ENCODE results near the gene SLC38A3.
A peak's percentile ranks its signal among the peaks of the same experiment; 100 is the strongest.

The SLC38A3 gene

GRCh38 chr3:50267280-50267913, 62.3 kb downstream of the SLC38A3 start:
- DNase-seq (ENCODE audit: low spot score): no peak
- ChIA-PET POLR2A (ENCODE audit: low non-redundant PET) (no interaction called here), CTCF (interaction anchor here (1.0 kb wide), 1 partner anchor 41 kb away, joined by 4 read pairs; no protein-coding TSS in a partner anchor)
- TF ChIP-seq CTCF (conservative IDR thresholded peaks at IDR 0.05; ENCODE audit: low read depth): no peak
- H3K27ac ChIP-seq: peak overlapping the region; percentile 100

- H3K27ac ChIP-seq: peak overlapping the region; percentile 100
- CTCF ChIA-PET: no interaction called here
- POLR2A ChIA-PET (ENCODE audit: low non-redundant PET): no interaction called here
Measured at GRCh38 chr3:50268276-50268675, 63.2 kb downstream of the SLC38A3 start.

GRCh38 chr3:50268703-50269451, 63.8 kb downstream of the SLC38A3 start, which contains the start of gene SEMA3B:
SEMA3B (plus strand) TSS chr3:50269147; CDS start chr3:50269241, 94 bp downstream.
- no peak for TF ChIP-seq CTCF (conservative IDR thresholded peaks at IDR 0.05; ENCODE audit: low read depth)
- POLR2A ChIA-PET (ENCODE audit: low non-redundant PET): no interaction called here
- peak within 1 kb of the TSS; percentile 100 for H3K27ac ChIP-seq
- DNase-seq (ENCODE audit: low spot score): peak; percentile 84
- CTCF ChIA-PET: interaction anchor here (0.7 kb wide), 1 partner anchor 23 kb away, joined by 3 read pairs; no protein-coding TSS in a partner anchor

More at GRCh38 chr3:50268276-50268675, 63.2 kb downstream of the SLC38A3 start:
- DNase-seq (ENCODE audit: low spot score): no peak
- no peak for TF ChIP-seq CTCF (conservative IDR thresholded peaks at IDR 0.05; ENCODE audit: low read depth)

GRCh38 chr3:50269460-50269859, 64.4 kb downstream of the SLC38A3 start:
- H3K27ac ChIP-seq: peak overlapping the region; percentile 100
- ChIA-PET CTCF (interaction anchor here (0.7 to 1.4 kb wide), 2 partner anchors 9 to 23 kb away, joined by 3 to 4 read pairs; no protein-coding TSS in a partner anchor), POLR2A (ENCODE audit: low non-redundant PET) (interaction anchor here (0.6 kb wide), 1 partner anchor 76 kb away, joined by 3 read pairs; no protein-coding TSS in a partner anchor)
- no peak for DNase-seq (ENCODE audit: low spot score)
- TF ChIP-seq CTCF (conservative IDR thresholded peaks at IDR 0.05; ENCODE audit: low read depth): no peak

GRCh38 chr3:50269977-50270413, 64.9 kb downstream of the SLC38A3 start:
- no peak for TF ChIP-seq CTCF (conservative IDR thresholded peaks at IDR 0.05; ENCODE audit: low read depth)
- ChIA-PET CTCF (interaction anchor here (1.4 kb wide), 1 partner anchor 10 kb away, joined by 4 read pairs; no protein-coding TSS in a partner anchor), POLR2A (ENCODE audit: low non-redundant PET) (interaction anchor here (0.6 kb wide), 1 partner anchor 76 kb away, joined by 3 read pairs; no protein-coding TSS in a partner anchor)
- H3K27ac ChIP-seq: peak overlapping the region; percentile 100
- DNase-seq (ENCODE audit: low spot score): peak; percentile 46

All from RWPE1 (cell line).